HepG2 (cell line): ENCODE data around the gene KCTD6. TPM values are rescaled to one million over a fixed set of nuclear protein-coding genes. Genes with fewer than 3 reads are reported as not detected.

ENCODE experiments used
- DPF2 ChIP-seq: sonication (generic); formaldehyde crosslinking; IDR thresholded peaks from 2 replicates; pipeline ENCODE4 v1.4.0; 2020; ENCODE audit warnings: mild to moderate bottlenecking, low read depth, missing genetic modification reagents, borderline replicate concordance
- FOXA1 ChIP-seq, 2 experiments: fragments of 450-650 bp in 1 of 2; sonication (generic) in 1 of 2; formaldehyde crosslinking in 1 of 2; IDR thresholded peaks; 2 replicates each; pipeline versions ENCODE4 v1.4.0 to v1.6.1; 2016 to 2020; ENCODE audit warnings: missing genetic modification reagents in 1 of 2
- FOXC1 ChIP-seq: sonication (generic); formaldehyde crosslinking; IDR thresholded peaks from 2 replicates; pipeline ENCODE4 v1.8.0; 2022; ENCODE audit warnings: mild to moderate bottlenecking, missing genetic modification reagents, borderline replicate concordance
- FOXO1 ChIP-seq: sonication (generic); formaldehyde crosslinking; IDR thresholded peaks from 2 replicates; pipeline ENCODE4 v1.4.0; 2020; ENCODE audit warnings: missing genetic modification reagents
- HOXA5 ChIP-seq: sonication (generic); formaldehyde crosslinking; IDR thresholded peaks from 2 replicates; pipeline ENCODE4 v1.4.0; 2020; ENCODE audit warnings: missing genetic modification reagents
- KLF16 ChIP-seq, 2 experiments: sonication (generic) in 1 of 2; formaldehyde crosslinking in 1 of 2; IDR thresholded peaks; 2 replicates each; pipeline versions ENCODE4 v1.6.1 to v1.8.0; 2016 to 2023; ENCODE audit warnings: missing genetic modification reagents in 2 of 2, missing compliant biosample characterization in 1 of 2
- MAFK ChIP-seq, 2 experiments: IDR thresholded peaks in 1 of 2; conservative IDR thresholded peaks in 1 of 2; 2 replicates each; pipeline ENCODE4 v1.6.1; 2011; ENCODE audit warnings: improper control_type of control experiment in 2 of 2, low read length in 2 of 2
- MTA3 ChIP-seq: sonication (generic); formaldehyde crosslinking; IDR thresholded peaks from 2 replicates; pipeline ENCODE4 v1.4.0; 2020; ENCODE audit warnings: missing genetic modification reagents
- MTERF4 ChIP-seq: sonication (generic); formaldehyde crosslinking; IDR thresholded peaks from 2 replicates; pipeline ENCODE4 v1.8.0; 2023; ENCODE audit warnings: mild to moderate bottlenecking, missing genetic modification reagents
- NBN ChIP-seq: fragments of 450-650 bp; conservative IDR thresholded peaks from 2 replicates; pipeline ENCODE4 v1.6.1; 2017
- NR2F1 ChIP-seq, 2 experiments: fragments of 450-650 bp in 1 of 2; formaldehyde crosslinking in 1 of 2; IDR thresholded peaks; 2 replicates each; pipeline versions ENCODE4 v1.5.0 to v1.6.1; 2016 to 2020; ENCODE audit warnings: mild to moderate bottlenecking in 1 of 2, missing compliant biosample characterization in 1 of 2, missing genetic modification reagents in 1 of 2, moderate library complexity in 1 of 2
- RELA ChIP-seq: sonication (generic); formaldehyde crosslinking; IDR thresholded peaks from 2 replicates; pipeline ENCODE4 v1.4.0; 2020; ENCODE audit warnings: missing genetic modification reagents
- SATB2 ChIP-seq: sonication (generic); formaldehyde crosslinking; IDR thresholded peaks from 2 replicates; pipeline ENCODE4 v1.5.0; 2020; ENCODE audit warnings: missing genetic modification reagents
- SNAI1 ChIP-seq: sonication (generic); formaldehyde crosslinking; IDR thresholded peaks from 2 replicates; pipeline ENCODE4 v1.5.0; 2020; ENCODE audit warnings: mild to moderate bottlenecking, missing genetic modification reagents, borderline replicate concordance
- SNRNP70 ChIP-seq: fragments of 200-400 bp; formaldehyde crosslinking; IDR thresholded peaks from 2 replicates; pipeline ENCODE4 v1.6.1; 2017; ENCODE audit warnings: mild to moderate bottlenecking, low read depth, low read length, moderate library complexity
- SRSF4 ChIP-seq: fragments of 200-400 bp; formaldehyde crosslinking; IDR thresholded peaks from one replicate; pipeline ENCODE4 v1.6.1; 2018; ENCODE audit warnings: mild to moderate bottlenecking, low read depth, low read length, moderate library complexity; ENCODE audit not compliant: poor library complexity, severe bottlenecking
- ZNF326 ChIP-seq: sonication (generic); formaldehyde crosslinking; IDR thresholded peaks from 2 replicates; pipeline ENCODE4 v1.4.0; 2020; ENCODE audit warnings: missing genetic modification reagents, borderline replicate concordance
- ZNF543 ChIP-seq: sonication (generic); formaldehyde crosslinking; IDR thresholded peaks from 2 replicates; pipeline ENCODE4 v1.4.0; 2020; ENCODE audit warnings: mild to moderate bottlenecking, missing genetic modification reagents
- ZNF660 ChIP-seq: sonication (generic); formaldehyde crosslinking; IDR thresholded peaks from 2 replicates; pipeline ENCODE4 v1.5.1; 2020; ENCODE audit warnings: mild to moderate bottlenecking, low read depth, missing genetic modification reagents, borderline replicate concordance
- ZNF772 ChIP-seq: sonication (generic); formaldehyde crosslinking; IDR thresholded peaks from 2 replicates; pipeline ENCODE4 v1.5.0; 2020; ENCODE audit warnings: mild to moderate bottlenecking, missing genetic modification reagents
- ZNF792 ChIP-seq: IDR thresholded peaks from 2 replicates; pipeline ENCODE4 v1.6.1; 2016
- ZSCAN31 ChIP-seq: sonication (generic); formaldehyde crosslinking; IDR thresholded peaks from 2 replicates; pipeline ENCODE4 v1.5.0; 2020; ENCODE audit warnings: low read depth, mild to moderate bottlenecking, missing genetic modification reagents
- ZSCAN9 ChIP-seq: IDR thresholded peaks from 2 replicates; pipeline ENCODE4 v1.6.1; 2016; ENCODE audit warnings: borderline replicate concordance
- polyA plus RNA-seq, 8 experiments: library from polyadenylated mRNA; depleted of rRNA in 3 of 8; stranded (reverse) in 7 of 8; unstranded in 1 of 8; fragments of >200 nt; fragmentation: Illumina TruSeq in 4 of 8; extraction: Trizol in 4 of 8; gene quantifications; 2 replicates each; pipeline versions ENCODE4 v1.2.1 to v1.2.3, GENCODE V29; 2011 to 2016; ENCODE audit warnings: low read depth in 4 of 8, missing spikeins in 1 of 8, mixed read lengths in 1 of 8; ENCODE audit not compliant: insufficient read depth in 1 of 8
- total RNA-seq, 5 experiments: library from RNA; depleted of rRNA; stranded (reverse); fragments of >200 nt; fragmentation: Illumina TruSeq; extraction: Trizol; gene quantifications; 2 replicates each; pipeline ENCODE4 v1.2.3, GENCODE V29; 2016; ENCODE audit warnings: low read depth in 1 of 5
- TF ChIP-seq, protein P1 (sequence below): sonication (generic); formaldehyde crosslinking; IDR thresholded peaks from 2 replicates; pipeline ENCODE4 v1.5.0; 2020; ENCODE audit warnings: mild to moderate bottlenecking, missing genetic modification reagents
- TF ChIP-seq, protein P2 (sequence below): sonication (generic); formaldehyde crosslinking; IDR thresholded peaks from 2 replicates; pipeline ENCODE4 v1.5.0; 2020; ENCODE audit warnings: missing genetic modification reagents
- TF ChIP-seq, protein P3 (sequence below): IDR thresholded peaks from 2 replicates; pipeline ENCODE4 v1.6.1; 2016

The KCTD6 gene
- total and polyA plus RNA-seq, 2 of the 13 experiments (the other 11 are each of a cell fraction or from before 2014, with no cell fraction given): 13.4 to 14.2 TPM

GRCh38 chr3:58463181-58463941 is 28.5 kb upstream of the KCTD6 start (continued):
- TF ChIP-seq DPF2 (CRISPR knock-in tag): no peak
- no peak for TF ChIP-seq FOXA1 (IDR thresholded peaks at IDR 0.05)
- no peak for TF ChIP-seq FOXA1 (CRISPR knock-in tag; IDR thresholded peaks at IDR 0.05)
- no peak for TF ChIP-seq SRSF4
- no peak for TF ChIP-seq MTA3 (CRISPR knock-in tag)
- TF ChIP-seq NBN: no peak
- TF ChIP-seq MTERF4 (CRISPR knock-in tag): no peak
- TF ChIP-seq ZNF543 (CRISPR knock-in tag): no peak
- no peak for TF ChIP-seq SNAI1
- TF ChIP-seq KLF16 (CRISPR knock-in tag; IDR thresholded peaks at IDR 0.05): peak in 1 of 2 experiments; percentile 58; a peak in 1 of 4 replicates
- TF ChIP-seq ZNF772 (CRISPR knock-in tag): 0 out of 2 replicates have a peak, but pooled peaks have one; percentile 46
- TF ChIP-seq ZNF660 (CRISPR knock-in tag): no peak
- no peak for TF ChIP-seq MAFK (conservative IDR thresholded peaks at IDR 0.05 in 1 of 2, IDR thresholded peaks at IDR 0.05 in 1 of 2; ENCODE audit: low read length in 2 of 2)
- 0 out of 2 replicates have a peak, but pooled peaks have one; percentile 40 for TF ChIP-seq FOXO1
- 0 out of 2 replicates have a peak, but pooled peaks have one; percentile 35 for TF ChIP-seq SATB2
- TF ChIP-seq, protein P1, sequence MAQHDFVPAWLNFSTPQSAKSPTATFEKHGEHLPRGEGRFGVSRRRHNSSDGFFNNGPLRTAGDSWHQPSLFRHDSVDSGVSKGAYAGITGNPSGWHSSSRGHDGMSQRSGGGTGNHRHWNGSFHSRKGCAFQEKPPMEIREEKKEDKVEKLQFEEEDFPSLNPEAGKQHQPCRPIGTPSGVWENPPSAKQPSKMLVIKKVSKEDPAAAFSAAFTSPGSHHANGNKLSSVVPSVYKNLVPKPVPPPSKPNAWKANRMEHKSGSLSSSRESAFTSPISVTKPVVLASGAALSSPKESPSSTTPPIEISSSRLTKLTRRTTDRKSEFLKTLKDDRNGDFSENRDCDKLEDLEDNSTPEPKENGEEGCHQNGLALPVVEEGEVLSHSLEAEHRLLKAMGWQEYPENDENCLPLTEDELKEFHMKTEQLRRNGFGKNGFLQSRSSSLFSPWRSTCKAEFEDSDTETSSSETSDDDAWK (CRISPR knock-in tag): no peak
- TF ChIP-seq FOXC1: 0 out of 2 replicates have a peak, but pooled peaks have one; percentile 8
- TF ChIP-seq RELA: no peak
- TF ChIP-seq, protein P2, sequence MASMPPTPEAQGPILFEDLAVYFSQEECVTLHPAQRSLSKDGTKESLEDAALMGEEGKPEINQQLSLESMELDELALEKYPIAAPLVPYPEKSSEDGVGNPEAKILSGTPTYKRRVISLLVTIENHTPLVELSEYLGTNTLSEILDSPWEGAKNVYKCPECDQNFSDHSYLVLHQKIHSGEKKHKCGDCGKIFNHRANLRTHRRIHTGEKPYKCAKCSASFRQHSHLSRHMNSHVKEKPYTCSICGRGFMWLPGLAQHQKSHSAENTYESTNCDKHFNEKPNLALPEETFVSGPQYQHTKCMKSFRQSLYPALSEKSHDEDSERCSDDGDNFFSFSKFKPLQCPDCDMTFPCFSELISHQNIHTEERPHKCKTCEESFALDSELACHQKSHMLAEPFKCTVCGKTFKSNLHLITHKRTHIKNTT: no peak
- no peak for TF ChIP-seq SNRNP70
- TF ChIP-seq, protein P3, sequence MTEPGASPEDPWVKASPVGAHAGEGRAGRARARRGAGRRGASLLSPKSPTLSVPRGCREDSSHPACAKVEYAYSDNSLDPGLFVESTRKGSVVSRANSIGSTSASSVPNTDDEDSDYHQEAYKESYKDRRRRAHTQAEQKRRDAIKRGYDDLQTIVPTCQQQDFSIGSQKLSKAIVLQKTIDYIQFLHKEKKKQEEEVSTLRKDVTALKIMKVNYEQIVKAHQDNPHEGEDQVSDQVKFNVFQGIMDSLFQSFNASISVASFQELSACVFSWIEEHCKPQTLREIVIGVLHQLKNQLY (CRISPR knock-in tag): no peak
- TF ChIP-seq ZNF326 (CRISPR knock-in tag): no peak
- no peak; a peak in 1 of 4 replicates for TF ChIP-seq NR2F1 (CRISPR knock-in tag; IDR thresholded peaks at IDR 0.05)
- TF ChIP-seq ZNF792 (CRISPR knock-in tag): no peak
- TF ChIP-seq ZSCAN31 (CRISPR knock-in tag): peak; percentile 72
- TF ChIP-seq HOXA5 (CRISPR knock-in tag): 0 out of 2 replicates have a peak, but pooled peaks have one; percentile 28
- TF ChIP-seq ZSCAN9 (CRISPR knock-in tag): no peak
